Measurements from ENCODE around the gene OR10G6. TPM values are rescaled to one million over a fixed set of nuclear protein-coding genes. Genes with fewer than 3 reads are reported as not detected.
"Not testable (repeated sequence)": the region's sequence is repeated elsewhere in the genome, so short reads cannot be mapped to it uniquely, and the experiment has no call there.

Gene OR10G6
- under 1 TPM in 1 of 8 experiments, not detected in 7; 0.38 TPM for total RNA-seq

- ATAC-seq (replicated peaks in 6 of 8): no peak
- Histone ChIP-seq H3K27ac (no peak within 1 kb of the TSS), H3K4me3 (no peak within 1 kb of the TSS), H3K4me1 (replicated peaks in 1 of 2) (no peaks in the 10 kb centered on the region)
- WGBS, 10 experiments: 0 to 100% (median 69%) methylated on average over 1 of the region's 1 CpG; no CpG with 5 or more reads in 2 of the 10 experiments
- in situ Hi-C loops (cut with MboI; ENCODE audit: low pct_unique_long_range_greater_than_20kb in 2 of 9, low sequenced_read_pairs in 9 of 9, unreplicated experiment in 9 of 9): no loop called here
These were observed at the start of gene OR10G6 for GRCh38 chr11:123995119-123995518. TSS of gene OR10G6 (minus strand) at chr11:123995161. CDS start at chr11:123995161, 0 bp downstream.

GRCh38 chr11:124043420-124043819, 48.5 kb upstream of the OR10G6 start:
- in situ Hi-C loops (cut with MboI; ENCODE audit: low pct_unique_long_range_greater_than_20kb in 2 of 9, low sequenced_read_pairs in 9 of 9, unreplicated experiment in 9 of 9): no loop called here
- H3K27ac ChIP-seq: no peak overlapping the region
- WGBS, 10 experiments: 32 to 94% (median 79%) methylated on average over 2 to 4 of the region's 4 CpGs
- ATAC-seq (replicated peaks in 6 of 8): no peak
- H3K4me3 ChIP-seq: no peak overlapping the region
- H3K4me1 ChIP-seq (replicated peaks in 1 of 2): no peaks in the 10 kb centered on the region

- H3K27ac ChIP-seq: no peak within 1 kb of the TSS
- no peak within 1 kb of the TSS for H3K4me3 ChIP-seq
- peak in 1 of 8 experiments; percentile 73 for ATAC-seq (replicated peaks in 6 of 8)
- no peaks in the 10 kb centered on the region for H3K4me1 ChIP-seq (replicated peaks in 1 of 2)
- WGBS, 10 experiments: 0 to 75% (median 23%) methylated on average over 1 of the region's 1 CpG; no CpG with 5 or more reads in 2 of the 10 experiments
- in situ Hi-C loops (cut with MboI; ENCODE audit: low pct_unique_long_range_greater_than_20kb in 2 of 9, low sequenced_read_pairs in 9 of 9, unreplicated experiment in 9 of 9): no loop called here
These were observed 46.3 kb upstream of the OR10G6 start, which contains the start of gene OR10G7 for GRCh38 chr11:124041254-124041653. TSS of gene OR10G7 (minus strand) at chr11:124041325. CDS start at chr11:124039001, 2,324 bp downstream.

- ATAC-seq (replicated peaks in 6 of 8): no peak
- in situ Hi-C loops (cut with MboI; ENCODE audit: low pct_unique_long_range_greater_than_20kb in 2 of 9, low sequenced_read_pairs in 9 of 9, unreplicated experiment in 9 of 9): no loop called here
- H3K4me1 ChIP-seq (replicated peaks in 1 of 2): no peaks in the 10 kb centered on the region
- no peak overlapping the region for H3K4me3 ChIP-seq
- 80 to 100% (median 100%) methylated on average over 1 to 2 of the region's 9 CpGs; no CpG with 5 or more reads in 7 of the 10 experiments for WGBS, 10 experiments
- no peak overlapping the region for H3K27ac ChIP-seq
These were observed 44.6 kb upstream of the OR10G6 start for GRCh38 chr11:124039557-124039956.

- Histone ChIP-seq H3K27ac (no peak overlapping the region), H3K4me3 (no peak overlapping the region), H3K4me1 (replicated peaks in 1 of 2) (no peaks in the 10 kb centered on the region)
- WGBS, 10 experiments: 56 to 100% (median 84%) methylated on average over 1 of the region's 1 CpG; no CpG with 5 or more reads in 2 of the 10 experiments
- no peak for ATAC-seq (replicated peaks in 6 of 8)
- in situ Hi-C loops (cut with MboI; ENCODE audit: low pct_unique_long_range_greater_than_20kb in 2 of 9, low sequenced_read_pairs in 9 of 9, unreplicated experiment in 9 of 9): no loop called here
These were observed 41.7 kb upstream of the OR10G6 start for GRCh38 chr11:124036666-124037065.

GRCh38 chr11:124026498-124026897, 31.5 kb upstream of the OR10G6 start, which contains the start of gene OR10G8:
TSS of gene OR10G8 (plus strand) at chr11:124026798. CDS start at chr11:124029623, 2,825 bp downstream.
- no peak within 1 kb of the TSS for H3K27ac ChIP-seq
- no peak within 1 kb of the TSS for H3K4me3 ChIP-seq
- in situ Hi-C loops (cut with MboI; ENCODE audit: low pct_unique_long_range_greater_than_20kb in 2 of 9, low sequenced_read_pairs in 9 of 9, unreplicated experiment in 9 of 9): no loop called here
- 0 to 94% (median 68%) methylated on average over 1 to 2 of the region's 2 CpGs; no CpG with 5 or more reads in 1 of the 10 experiments for WGBS, 10 experiments
- H3K4me1 ChIP-seq (replicated peaks in 1 of 2): no peaks in the 10 kb centered on the region
- no peak for ATAC-seq (replicated peaks in 6 of 8)

- H3K27ac ChIP-seq; ATAC-seq (replicated peaks in 6 of 8); H3K4me3 ChIP-seq; in situ Hi-C loops (cut with MboI; ENCODE audit: low pct_unique_long_range_greater_than_20kb in 2 of 9, low sequenced_read_pairs in 9 of 9, unreplicated experiment in 9 of 9); H3K4me1 ChIP-seq (replicated peaks in 1 of 2): not testable (repeated sequence)
- WGBS, 10 experiments: 33 to 100% (median 67%) methylated on average over 1 of the region's 9 CpGs; no CpG with 5 or more reads in 7 of the 10 experiments
These were observed 20.9 kb upstream of the OR10G6 start for GRCh38 chr11:124015837-124016236.

- ATAC-seq (replicated peaks in 6 of 8): no peak
- in situ Hi-C loops (cut with MboI; ENCODE audit: low pct_unique_long_range_greater_than_20kb in 2 of 9, low sequenced_read_pairs in 9 of 9, unreplicated experiment in 9 of 9): no loop called here
These were observed 17.7 kb upstream of the OR10G6 start, which contains the start of gene OR10G4 for GRCh38 chr11:124012697-124013096. TSS of gene OR10G4 (plus strand) at chr11:124012997. CDS start at chr11:124015575, 2,578 bp downstream.

GRCh38 chr11:123979311-123979710, 15.7 kb downstream of the OR10G6 start:
- H3K27ac ChIP-seq: no peak overlapping the region
- 0 to 100% (median 81%) methylated on average over 1 to 2 of the region's 5 CpGs; no CpG with 5 or more reads in 6 of the 10 experiments for WGBS, 10 experiments
- H3K4me3 ChIP-seq: no peak overlapping the region
- no peak for ATAC-seq (replicated peaks in 6 of 8)
- in situ Hi-C loops (cut with MboI; ENCODE audit: low pct_unique_long_range_greater_than_20kb in 2 of 9, low sequenced_read_pairs in 9 of 9, unreplicated experiment in 9 of 9): no loop called here
- H3K4me1 ChIP-seq (replicated peaks in 1 of 2): no peaks in the 10 kb centered on the region

More at GRCh38 chr11:124012697-124013096, 17.7 kb upstream of the OR10G6 start, which contains the start of gene OR10G4:
- H3K4me1 ChIP-seq (replicated peaks in 1 of 2): no peaks in the 10 kb centered on the region
- no peak within 1 kb of the TSS for H3K27ac ChIP-seq
- WGBS, 10 experiments: 7 to 89% (median 67%) methylated on average over 1 to 2 of the region's 2 CpGs; no CpG with 5 or more reads in 1 of the 10 experiments
- no peak within 1 kb of the TSS for H3K4me3 ChIP-seq

- H3K4me3 ChIP-seq: no peak within 1 kb of the TSS
- in situ Hi-C loops (cut with MboI; ENCODE audit: low pct_unique_long_range_greater_than_20kb in 2 of 9, low sequenced_read_pairs in 9 of 9, unreplicated experiment in 9 of 9): no loop called here
- no peaks in the 10 kb centered on the region for H3K4me1 ChIP-seq (replicated peaks in 1 of 2)
- ATAC-seq (replicated peaks in 6 of 8): no peak
- no peak within 1 kb of the TSS for H3K27ac ChIP-seq
These were observed 17.1 kb downstream of the OR10G6 start, which contains the start of gene OR10S1 for GRCh38 chr11:123977731-123978347. TSS of gene OR10S1 (minus strand) at chr11:123977781. CDS start at chr11:123977664, 117 bp downstream.

- no peak overlapping the region for H3K4me3 ChIP-seq
- in situ Hi-C loops (cut with MboI; ENCODE audit: low pct_unique_long_range_greater_than_20kb in 2 of 9, low sequenced_read_pairs in 9 of 9, unreplicated experiment in 9 of 9): no loop called here
- WGBS, 10 experiments: 52 to 100% (median 87%) methylated on average over 1 to 17 of the region's 18 CpGs; no CpG with 5 or more reads in 3 of the 10 experiments
These were observed 18.0 kb downstream of the OR10G6 start for GRCh38 chr11:123976770-123977560.

GRCh38 chr11:123973816-123974215, 21.1 kb downstream of the OR10G6 start:
- peak in 2 of 8 experiments; percentile 54 to 72 for ATAC-seq (replicated peaks in 6 of 8)
- Histone ChIP-seq H3K4me3 (no peak overlapping the region), H3K4me1 (replicated peaks in 1 of 2) (no peaks in the 10 kb centered on the region), H3K27ac (no peak overlapping the region)
- in situ Hi-C loops (cut with MboI; ENCODE audit: low pct_unique_long_range_greater_than_20kb in 2 of 9, low sequenced_read_pairs in 9 of 9, unreplicated experiment in 9 of 9): no loop called here
- WGBS, 10 experiments: 0 to 100% (median 83%) methylated on average over 1 of the region's 1 CpG; no CpG with 5 or more reads in 2 of the 10 experiments

More at GRCh38 chr11:123976770-123977560, 18.0 kb downstream of the OR10G6 start:
- Histone ChIP-seq H3K4me1 (replicated peaks in 1 of 2) (no peaks in the 10 kb centered on the region), H3K27ac (no peak overlapping the region)
- no peak for ATAC-seq (replicated peaks in 6 of 8)

GRCh38 chr11:123956752-123957151, 38.2 kb downstream of the OR10G6 start:
- in situ Hi-C loops (cut with MboI; ENCODE audit: low pct_unique_long_range_greater_than_20kb in 2 of 9, low sequenced_read_pairs in 9 of 9, unreplicated experiment in 9 of 9): no loop called here
- H3K4me3 ChIP-seq: no peak overlapping the region

More at GRCh38 chr11:123956752-123957151, 38.2 kb downstream of the OR10G6 start:
- ATAC-seq (replicated peaks in 6 of 8): no peak
- Histone ChIP-seq H3K27ac (no peak overlapping the region), H3K4me1 (replicated peaks in 1 of 2) (no peaks in the 10 kb centered on the region)

Data from motor neuron (in vitro differentiated cells).